ENCODE measurements around the gene SLC10A7.

GRCh38 chr4:146453181-146453807 is 68.4 kb downstream of the SLC10A7 start:
- no peak for TF ChIP-seq JUNB (CRISPR knock-in tag; conservative IDR thresholded peaks at IDR 0.05)
- no peak for TF ChIP-seq SMARCA4 (IDR thresholded peaks at IDR 0.05)
- TF ChIP-seq ZFX (CRISPR knock-in tag; IDR thresholded peaks at IDR 0.05), result no peak

All from K562 (cell line).